Ovary (tissue), 3 donors: ENCODE results near the gene PAN2.

ENCODE experiments used
- EP300 ChIP-seq: sonication (generic); formaldehyde crosslinking; IDR thresholded peaks from one replicate; pipeline ENCODE4 v1.6.1; 2017; ENCODE audit warnings: antibody characterized with exemption
- POLR2A ChIP-seq: fragments of 450-650 bp; IDR thresholded peaks from one replicate; pipeline ENCODE4 v1.6.1; 2017; ENCODE audit warnings: antibody characterized with exemption, mild to moderate bottlenecking, moderate library complexity
- TF ChIP-seq, protein P1 (sequence below), 3 donors: fragments of 450-650 bp in 2 of 3; fragments of 200-600 bp in 1 of 3; IDR thresholded peaks; one replicate each; pipeline versions ENCODE4 v1.5.1 to v1.8.0; 2016 to 2022; ENCODE audit warnings: antibody characterized with exemption in 3 of 3, mild to moderate bottlenecking in 1 of 3
- donor health status: DM: no; HTN: no; CAD: no.

DNA sequence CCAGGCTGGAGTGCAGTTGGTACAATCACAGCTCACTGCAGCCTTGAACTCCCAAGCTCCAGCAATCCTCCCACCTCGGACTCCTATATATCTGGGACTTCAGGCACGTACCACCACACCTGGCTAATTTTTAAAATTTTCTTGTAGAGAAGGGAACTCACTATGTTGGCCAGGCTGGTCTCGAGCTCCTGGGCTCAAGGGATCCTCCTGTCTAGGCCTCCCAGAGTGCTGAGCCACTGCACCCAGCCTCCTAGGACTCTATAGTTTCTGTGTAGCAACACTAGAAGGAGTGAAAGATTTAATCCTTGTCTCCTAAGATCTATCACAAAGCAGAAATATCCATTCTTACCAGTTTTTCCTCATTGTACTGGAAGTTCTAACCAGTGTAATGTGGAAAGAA, 33.1 kb upstream of the PAN2 start:
- TF ChIP-seq POLR2A (no peak), EP300 (no peak)
- TF ChIP-seq, protein P1, sequence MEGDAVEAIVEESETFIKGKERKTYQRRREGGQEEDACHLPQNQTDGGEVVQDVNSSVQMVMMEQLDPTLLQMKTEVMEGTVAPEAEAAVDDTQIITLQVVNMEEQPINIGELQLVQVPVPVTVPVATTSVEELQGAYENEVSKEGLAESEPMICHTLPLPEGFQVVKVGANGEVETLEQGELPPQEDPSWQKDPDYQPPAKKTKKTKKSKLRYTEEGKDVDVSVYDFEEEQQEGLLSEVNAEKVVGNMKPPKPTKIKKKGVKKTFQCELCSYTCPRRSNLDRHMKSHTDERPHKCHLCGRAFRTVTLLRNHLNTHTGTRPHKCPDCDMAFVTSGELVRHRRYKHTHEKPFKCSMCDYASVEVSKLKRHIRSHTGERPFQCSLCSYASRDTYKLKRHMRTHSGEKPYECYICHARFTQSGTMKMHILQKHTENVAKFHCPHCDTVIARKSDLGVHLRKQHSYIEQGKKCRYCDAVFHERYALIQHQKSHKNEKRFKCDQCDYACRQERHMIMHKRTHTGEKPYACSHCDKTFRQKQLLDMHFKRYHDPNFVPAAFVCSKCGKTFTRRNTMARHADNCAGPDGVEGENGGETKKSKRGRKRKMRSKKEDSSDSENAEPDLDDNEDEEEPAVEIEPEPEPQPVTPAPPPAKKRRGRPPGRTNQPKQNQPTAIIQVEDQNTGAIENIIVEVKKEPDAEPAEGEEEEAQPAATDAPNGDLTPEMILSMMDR (IDR thresholded peaks at IDR 0.05) = no peak
